ENCODE measurements around the gene LRRC8D. TPM values are rescaled to one million over a fixed set of nuclear protein-coding genes. Genes with fewer than 3 reads are reported as not detected.

LRRC8D gene
- total and polyA plus RNA-seq, 9 of the 15 experiments (the other 6 are each of a cell fraction or from before 2014, with no cell fraction given) = 3.4 to 53.9 (median 15.9) TPM

DNA sequence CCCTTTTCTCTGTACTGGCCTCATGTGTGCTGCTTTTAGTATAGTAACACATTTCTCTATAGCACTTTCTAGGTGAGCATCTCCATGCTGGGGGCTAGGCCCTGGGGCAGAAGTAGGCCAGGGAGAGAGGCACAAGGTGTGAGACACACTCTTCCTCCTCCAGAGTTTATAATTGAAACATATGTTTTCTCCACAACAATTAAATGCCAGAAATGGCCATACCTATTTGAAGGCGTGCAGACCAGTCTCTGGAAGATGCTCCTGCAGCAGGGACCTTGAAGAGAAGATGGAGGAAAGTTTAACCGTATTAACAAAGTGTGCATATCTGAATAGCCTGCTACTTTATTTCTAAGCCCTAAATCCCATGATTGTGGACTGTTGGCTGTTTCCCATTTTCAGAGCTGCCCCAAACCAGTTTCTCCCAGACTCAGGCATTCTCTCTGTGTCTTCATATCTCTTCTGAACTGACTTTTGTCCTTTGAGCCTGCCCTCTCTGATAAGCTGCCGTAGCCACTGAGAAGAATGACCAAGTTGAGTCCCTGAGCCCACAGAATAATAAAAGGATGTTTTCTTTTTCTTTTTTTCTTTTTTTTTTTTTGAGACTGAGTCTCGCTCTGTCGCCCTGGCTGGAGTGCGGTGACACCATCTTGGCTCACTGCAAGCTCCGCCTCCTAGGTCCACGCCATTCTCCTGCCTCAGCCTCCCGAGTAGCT, 81.3 kb downstream of the LRRC8D start (continued):
- peak in 1 of 2 experiments; percentile 59; a peak in 1 of 3 replicates for TF ChIP-seq CBX3 (IDR thresholded peaks at IDR 0.05; ENCODE audit: borderline replicate concordance in 1 of 2, low read length in 2 of 2)
- TF ChIP-seq, protein P1, sequence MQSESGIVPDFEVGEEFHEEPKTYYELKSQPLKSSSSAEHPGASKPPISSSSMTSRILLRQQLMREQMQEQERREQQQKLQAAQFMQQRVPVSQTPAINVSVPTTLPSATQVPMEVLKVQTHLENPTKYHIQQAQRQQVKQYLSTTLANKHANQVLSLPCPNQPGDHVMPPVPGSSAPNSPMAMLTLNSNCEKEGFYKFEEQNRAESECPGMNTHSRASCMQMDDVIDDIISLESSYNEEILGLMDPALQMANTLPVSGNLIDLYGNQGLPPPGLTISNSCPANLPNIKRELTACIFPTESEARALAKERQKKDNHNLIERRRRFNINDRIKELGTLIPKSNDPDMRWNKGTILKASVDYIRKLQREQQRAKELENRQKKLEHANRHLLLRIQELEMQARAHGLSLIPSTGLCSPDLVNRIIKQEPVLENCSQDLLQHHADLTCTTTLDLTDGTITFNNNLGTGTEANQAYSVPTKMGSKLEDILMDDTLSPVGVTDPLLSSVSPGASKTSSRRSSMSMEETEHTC (IDR thresholded peaks at IDR 0.05) = peak; percentile 39; the same call in 1 of the 2 replicates
- no peak for TF ChIP-seq ZKSCAN1 (IDR thresholded peaks at IDR 0.05; ENCODE audit: low read depth, low read length)
- no peak for TF ChIP-seq ZKSCAN3 (CRISPR knock-in tag; IDR thresholded peaks at IDR 0.05)
- peak; percentile 43; the same call in 1 of the 2 replicates for TF ChIP-seq FOSL1 (tag; conservative IDR thresholded peaks at IDR 0.05)
- peak; percentile 66; the same call in 1 of the 2 replicates for TF ChIP-seq CC2D1A (IDR thresholded peaks at IDR 0.05)
- TF ChIP-seq BMI1 (IDR thresholded peaks at IDR 0.05; ENCODE audit: low read length) = no peak
- no peak for TF ChIP-seq RUNX1 (IDR thresholded peaks at IDR 0.05; ENCODE audit: low read depth)
- no peak for TF ChIP-seq GABPA (tag; conservative IDR thresholded peaks at IDR 0.05; ENCODE audit: low read depth)
- TF ChIP-seq, protein P2, sequence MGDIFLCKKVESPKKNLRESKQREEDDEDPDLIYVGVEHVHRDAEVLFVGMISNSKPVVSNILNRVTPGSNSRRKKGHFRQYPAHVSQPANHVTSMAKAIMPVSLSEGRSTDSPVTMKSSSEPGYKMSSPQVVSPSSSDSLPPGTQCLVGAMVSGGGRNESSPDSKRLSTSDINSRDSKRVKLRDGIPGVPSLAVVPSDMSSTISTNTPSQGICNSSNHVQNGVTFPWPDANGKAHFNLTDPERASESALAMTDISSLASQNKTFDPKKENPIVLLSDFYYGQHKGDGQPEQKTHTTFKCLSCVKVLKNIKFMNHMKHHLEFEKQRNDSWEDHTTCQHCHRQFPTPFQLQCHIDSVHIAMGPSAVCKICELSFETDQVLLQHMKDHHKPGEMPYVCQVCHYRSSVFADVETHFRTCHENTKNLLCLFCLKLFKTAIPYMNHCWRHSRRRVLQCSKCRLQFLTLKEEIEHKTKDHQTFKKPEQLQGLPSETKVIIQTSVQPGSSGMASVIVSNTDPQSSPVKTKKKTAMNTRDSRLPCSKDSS (IDR thresholded peaks at IDR 0.05; ENCODE audit: low read depth, partially characterized antibody) = no peak
- no peak for TF ChIP-seq ZNF140 (CRISPR knock-in tag; IDR thresholded peaks at IDR 0.05)
- TF ChIP-seq, protein P3, sequence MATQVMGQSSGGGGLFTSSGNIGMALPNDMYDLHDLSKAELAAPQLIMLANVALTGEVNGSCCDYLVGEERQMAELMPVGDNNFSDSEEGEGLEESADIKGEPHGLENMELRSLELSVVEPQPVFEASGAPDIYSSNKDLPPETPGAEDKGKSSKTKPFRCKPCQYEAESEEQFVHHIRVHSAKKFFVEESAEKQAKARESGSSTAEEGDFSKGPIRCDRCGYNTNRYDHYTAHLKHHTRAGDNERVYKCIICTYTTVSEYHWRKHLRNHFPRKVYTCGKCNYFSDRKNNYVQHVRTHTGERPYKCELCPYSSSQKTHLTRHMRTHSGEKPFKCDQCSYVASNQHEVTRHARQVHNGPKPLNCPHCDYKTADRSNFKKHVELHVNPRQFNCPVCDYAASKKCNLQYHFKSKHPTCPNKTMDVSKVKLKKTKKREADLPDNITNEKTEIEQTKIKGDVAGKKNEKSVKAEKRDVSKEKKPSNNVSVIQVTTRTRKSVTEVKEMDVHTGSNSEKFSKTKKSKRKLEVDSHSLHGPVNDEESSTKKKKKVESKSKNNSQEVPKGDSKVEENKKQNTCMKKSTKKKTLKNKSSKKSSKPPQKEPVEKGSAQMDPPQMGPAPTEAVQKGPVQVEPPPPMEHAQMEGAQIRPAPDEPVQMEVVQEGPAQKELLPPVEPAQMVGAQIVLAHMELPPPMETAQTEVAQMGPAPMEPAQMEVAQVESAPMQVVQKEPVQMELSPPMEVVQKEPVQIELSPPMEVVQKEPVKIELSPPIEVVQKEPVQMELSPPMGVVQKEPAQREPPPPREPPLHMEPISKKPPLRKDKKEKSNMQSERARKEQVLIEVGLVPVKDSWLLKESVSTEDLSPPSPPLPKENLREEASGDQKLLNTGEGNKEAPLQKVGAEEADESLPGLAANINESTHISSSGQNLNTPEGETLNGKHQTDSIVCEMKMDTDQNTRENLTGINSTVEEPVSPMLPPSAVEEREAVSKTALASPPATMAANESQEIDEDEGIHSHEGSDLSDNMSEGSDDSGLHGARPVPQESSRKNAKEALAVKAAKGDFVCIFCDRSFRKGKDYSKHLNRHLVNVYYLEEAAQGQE (IDR thresholded peaks at IDR 0.05; ENCODE audit: borderline replicate concordance) = peak; percentile 99
- TF ChIP-seq, protein P3 (CRISPR knock-in tag; IDR thresholded peaks at IDR 0.05; ENCODE audit: low read depth) = no peak
- no peak for TF ChIP-seq HDAC8 (tag; IDR thresholded peaks at IDR 0.05)
- no peak for TF ChIP-seq TSC22D4 (tag; IDR thresholded peaks at IDR 0.05)
- TF ChIP-seq MECOM (CRISPR knock-in tag; IDR thresholded peaks at IDR 0.05) = no peak
- no peak for TF ChIP-seq SREBF2 (CRISPR knock-in tag; IDR thresholded peaks at IDR 0.05)
- no peak for TF ChIP-seq EWSR1 (IDR thresholded peaks at IDR 0.05; ENCODE audit: borderline replicate concordance, low read depth, partially characterized antibody)
